Testis (tissue), 2 donors: ENCODE data around the gene ZSWIM5.

Source experiments
- POLR2A ChIP-seq: fragments of 450-650 bp; IDR thresholded peaks from one replicate; pipeline ENCODE4 v1.6.1; 2017; ENCODE audit warnings: antibody characterized with exemption, mild to moderate bottlenecking, moderate library complexity
- TF ChIP-seq, protein P1 (sequence below), 3 experiments: fragments of 450-650 bp in 2 of 3; fragments of 200-600 bp in 1 of 3; sonication (generic) in 1 of 3; IDR thresholded peaks; one replicate each; pipeline ENCODE4 v1.5.1; 2016 to 2019; ENCODE audit warnings: antibody characterized with exemption in 3 of 3, mild to moderate bottlenecking in 2 of 3, moderate library complexity in 1 of 3

DNA sequence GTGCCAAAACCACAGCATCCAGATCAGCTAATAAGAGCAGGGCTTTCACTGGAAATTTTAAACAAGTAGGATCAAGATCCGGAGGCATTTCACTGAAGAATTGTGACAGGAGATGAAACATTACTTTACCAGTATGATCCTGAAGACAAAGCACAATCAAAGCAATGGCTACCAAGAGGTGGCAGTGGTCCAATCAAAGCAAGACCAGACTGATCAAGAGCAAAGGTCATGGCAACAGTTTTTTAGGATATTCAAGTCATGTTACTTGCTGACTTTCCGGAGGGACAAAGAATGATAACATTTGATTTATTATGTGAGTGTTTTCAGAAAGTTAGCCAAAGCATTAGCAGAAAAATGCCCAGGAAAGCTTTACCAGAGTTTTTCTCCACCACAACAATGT lies 8.2 kb downstream of the ZSWIM5 start:
- TF ChIP-seq, protein P1, sequence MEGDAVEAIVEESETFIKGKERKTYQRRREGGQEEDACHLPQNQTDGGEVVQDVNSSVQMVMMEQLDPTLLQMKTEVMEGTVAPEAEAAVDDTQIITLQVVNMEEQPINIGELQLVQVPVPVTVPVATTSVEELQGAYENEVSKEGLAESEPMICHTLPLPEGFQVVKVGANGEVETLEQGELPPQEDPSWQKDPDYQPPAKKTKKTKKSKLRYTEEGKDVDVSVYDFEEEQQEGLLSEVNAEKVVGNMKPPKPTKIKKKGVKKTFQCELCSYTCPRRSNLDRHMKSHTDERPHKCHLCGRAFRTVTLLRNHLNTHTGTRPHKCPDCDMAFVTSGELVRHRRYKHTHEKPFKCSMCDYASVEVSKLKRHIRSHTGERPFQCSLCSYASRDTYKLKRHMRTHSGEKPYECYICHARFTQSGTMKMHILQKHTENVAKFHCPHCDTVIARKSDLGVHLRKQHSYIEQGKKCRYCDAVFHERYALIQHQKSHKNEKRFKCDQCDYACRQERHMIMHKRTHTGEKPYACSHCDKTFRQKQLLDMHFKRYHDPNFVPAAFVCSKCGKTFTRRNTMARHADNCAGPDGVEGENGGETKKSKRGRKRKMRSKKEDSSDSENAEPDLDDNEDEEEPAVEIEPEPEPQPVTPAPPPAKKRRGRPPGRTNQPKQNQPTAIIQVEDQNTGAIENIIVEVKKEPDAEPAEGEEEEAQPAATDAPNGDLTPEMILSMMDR (IDR thresholded peaks at IDR 0.05) = no peak
- no peak for TF ChIP-seq POLR2A
